Measurements from ENCODE around the gene PCNX2. TPM values are rescaled to one million over a fixed set of nuclear protein-coding genes. Genes with fewer than 3 reads are reported as not detected.

Gene PCNX2
- total and polyA plus RNA-seq, 10 of the 15 experiments (the other 5 are each of a cell fraction or from before 2014, with no cell fraction given) = 2.1 to 16.4 (median 8.1) TPM

DNA sequence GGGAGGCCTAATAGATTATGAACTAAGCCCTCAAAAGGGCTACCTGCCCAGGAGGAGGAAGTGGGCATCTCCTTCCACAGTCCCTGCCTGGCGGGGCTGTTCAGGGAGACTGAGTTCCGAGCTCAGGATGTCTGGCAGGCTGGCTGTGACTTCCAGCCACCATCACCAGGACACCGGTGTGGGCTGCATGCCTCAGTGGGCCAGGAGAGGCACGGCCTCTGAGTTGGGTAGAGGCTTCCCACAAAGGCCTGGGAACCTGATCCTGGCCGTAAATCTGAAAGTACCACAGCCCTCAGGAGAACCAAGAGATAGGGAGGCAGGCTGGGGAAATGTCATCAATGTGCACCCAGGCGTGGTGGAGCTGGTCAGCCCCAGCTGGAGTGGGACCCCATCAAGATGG lies 316.0 kb downstream of the PCNX2 start:
- 98% methylated on average over 6 of the region's 6 CpGs for WGBS (ENCODE audit: insufficient coverage, insufficient replicate concordance, low lambda C conversion rate, missing lambda C conversion rate)
- no peak for TF ChIP-seq ATF2 (IDR thresholded peaks at IDR 0.05; ENCODE audit: low read length)
- TF ChIP-seq, protein P1, sequence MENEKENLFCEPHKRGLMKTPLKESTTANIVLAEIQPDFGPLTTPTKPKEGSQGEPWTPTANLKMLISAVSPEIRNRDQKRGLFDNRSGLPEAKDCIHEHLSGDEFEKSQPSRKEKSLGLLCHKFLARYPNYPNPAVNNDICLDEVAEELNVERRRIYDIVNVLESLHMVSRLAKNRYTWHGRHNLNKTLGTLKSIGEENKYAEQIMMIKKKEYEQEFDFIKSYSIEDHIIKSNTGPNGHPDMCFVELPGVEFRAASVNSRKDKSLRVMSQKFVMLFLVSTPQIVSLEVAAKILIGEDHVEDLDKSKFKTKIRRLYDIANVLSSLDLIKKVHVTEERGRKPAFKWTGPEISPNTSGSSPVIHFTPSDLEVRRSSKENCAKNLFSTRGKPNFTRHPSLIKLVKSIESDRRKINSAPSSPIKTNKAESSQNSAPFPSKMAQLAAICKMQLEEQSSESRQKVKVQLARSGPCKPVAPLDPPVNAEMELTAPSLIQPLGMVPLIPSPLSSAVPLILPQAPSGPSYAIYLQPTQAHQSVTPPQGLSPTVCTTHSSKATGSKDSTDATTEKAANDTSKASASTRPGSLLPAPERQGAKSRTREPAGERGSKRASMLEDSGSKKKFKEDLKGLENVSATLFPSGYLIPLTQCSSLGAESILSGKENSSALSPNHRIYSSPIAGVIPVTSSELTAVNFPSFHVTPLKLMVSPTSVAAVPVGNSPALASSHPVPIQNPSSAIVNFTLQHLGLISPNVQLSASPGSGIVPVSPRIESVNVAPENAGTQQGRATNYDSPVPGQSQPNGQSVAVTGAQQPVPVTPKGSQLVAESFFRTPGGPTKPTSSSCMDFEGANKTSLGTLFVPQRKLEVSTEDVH (IDR thresholded peaks at IDR 0.05; ENCODE audit: low read depth, partially characterized antibody) = no peak
- no peak for TF ChIP-seq SMAD1 (IDR thresholded peaks at IDR 0.05; ENCODE audit: low read depth, partially characterized antibody)
- no peak for TF ChIP-seq JUNB (IDR thresholded peaks at IDR 0.05)
- POLR2A ChIA-PET = no interaction called here
- peaks cover 0 to 4% of the 10 kb centered on the region in 2 experiments; a peak in 3 of 4 replicates for H3K36me3 ChIP-seq (ENCODE audit: control insufficient read depth in 2 of 2, insufficient read depth in 2 of 2, low read length in 1 of 2)
- H3K27me3 ChIP-seq (replicated peaks in 1 of 2; ENCODE audit: control insufficient read depth in 2 of 2, insufficient read depth in 2 of 2, low read length in 1 of 2) = no peaks in the 10 kb centered on the region
- in situ Hi-C loops (cut with MboI) (no loop called here), intact Hi-C loops (cut with micrococcal nuclease; ENCODE audit: unreplicated experiment) (no loop called here)
- SMC1A ChIA-PET (ENCODE audit: uncharacterized antibody, unreplicated experiment) = interaction anchor here (0.7 to 1.4 kb wide), 2 partner anchors 25 to 31 kb away, joined by 3 read pairs; no protein-coding TSS in a partner anchor
- peaks cover 4% of the 10 kb centered on the region for H3K4me1 ChIP-seq (ENCODE audit: control insufficient read depth, insufficient read depth, low read length)
- RAD21 ChIA-PET (ENCODE audit: unreplicated experiment) = no interaction called here
- H3K9ac ChIP-seq (ENCODE audit: control insufficient read depth, insufficient read depth, low read length) = no peak overlapping the region
- ATAC-seq = no peak
- no peaks in the 10 kb centered on the region for H4K20me1 ChIP-seq (ENCODE audit: control insufficient read depth, insufficient read depth)
- no peaks in the 10 kb centered on the region for H3K9me3 ChIP-seq (replicated peaks; ENCODE audit: control insufficient read depth, insufficient read depth, low read length)
- no peak overlapping the region for H3K4me2 ChIP-seq (ENCODE audit: control insufficient read depth, insufficient read depth)
- no TSS peak for BruUV-seq (replicated peaks)
- H3K27ac ChIP-seq (ENCODE audit: control insufficient read depth, insufficient read depth) = no peak overlapping the region
- no peak overlapping the region for H2AFZ ChIP-seq (ENCODE audit: control insufficient read depth, low read depth, low read length)
- no peak overlapping the region for H3K4me3 ChIP-seq
- no peak for FAIRE-seq
- H3K79me2 ChIP-seq (ENCODE audit: control insufficient read depth, insufficient read depth, low read length) = no peaks in the 10 kb centered on the region
- no peak for DNase-seq (ENCODE audit: low read depth, low spot score)
- CTCF ChIA-PET = no interaction called here

All from GM12878 (cell line).